ENCODE data around the gene C12orf57. TPM values are rescaled to one million over a fixed set of nuclear protein-coding genes. Genes with fewer than 3 reads are reported as not detected.

C12orf57 gene
- total and polyA plus RNA-seq, 2 experiments from 2014 or later, result 204 to 262 TPM

DNA sequence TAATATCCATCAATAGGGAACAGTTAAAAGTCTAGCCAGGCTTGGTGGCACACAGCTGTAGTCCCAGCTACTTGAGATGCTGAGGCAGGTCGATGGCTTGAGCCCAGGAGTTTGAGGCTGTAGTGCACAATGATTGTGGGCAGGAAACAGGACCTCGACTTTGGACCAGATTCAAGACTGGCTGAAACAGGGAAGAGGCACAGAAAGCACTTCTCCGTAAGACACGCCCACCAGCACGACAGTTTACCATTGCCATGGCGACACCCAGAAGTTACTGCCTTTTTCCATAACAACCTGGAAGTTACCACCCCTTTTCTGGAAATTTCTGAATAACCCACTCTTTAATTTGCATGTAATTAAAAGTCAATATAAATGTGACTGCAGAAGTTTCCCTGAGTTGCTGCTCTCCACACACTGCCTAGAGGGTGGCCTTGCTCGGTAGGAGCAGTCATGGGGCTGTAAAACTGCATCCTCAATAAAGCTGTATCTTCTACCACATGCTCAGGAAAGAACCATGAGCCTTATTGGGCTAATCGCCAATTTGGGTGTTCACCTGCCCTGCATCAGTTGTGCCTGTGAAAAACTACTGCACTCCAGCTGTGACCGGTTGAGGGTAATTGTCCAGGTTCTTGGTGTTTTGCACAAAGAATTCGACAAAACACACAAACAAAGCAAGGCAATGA is 43.8 kb upstream of the C12orf57 start:
- no peak overlapping the region for H3K4me2 ChIP-seq
- H3K27me3 Mint-ChIP-seq (ENCODE audit: insufficient read depth, low read depth, poor library complexity), result peaks cover 11% of the 10 kb centered on the region
- H3K4me3 Mint-ChIP-seq, result no peak overlapping the region
- no peak overlapping the region for H3K4me3 ChIP-seq
- no peaks in the 10 kb centered on the region for H3K9me2 ChIP-seq (ENCODE audit: insufficient read depth)
- H2AFZ ChIP-seq, result no peak overlapping the region
- peaks cover under 1% of the 10 kb centered on the region; the same call in 1 of the 2 replicates for H3F3A ChIP-seq (replicated peaks; ENCODE audit: low read depth)
- H3K36me3 ChIP-seq (ENCODE audit: insufficient read depth), result no peaks in the 10 kb centered on the region
- no peaks in the 10 kb centered on the region; the same call in 1 of the 3 replicates for H3K4me1 Mint-ChIP-seq
- no peaks in the 10 kb centered on the region for H3K27me3 ChIP-seq (ENCODE audit: insufficient read depth)
- no peak overlapping the region for H3K27ac ChIP-seq (ENCODE audit: low read depth)
- no peaks in the 10 kb centered on the region for H3K36me3 Mint-ChIP-seq (ENCODE audit: low read depth)
- peaks cover 11% of the 10 kb centered on the region for H3K4me1 ChIP-seq (ENCODE audit: insufficient read depth)
- TF ChIP-seq, protein P1, sequence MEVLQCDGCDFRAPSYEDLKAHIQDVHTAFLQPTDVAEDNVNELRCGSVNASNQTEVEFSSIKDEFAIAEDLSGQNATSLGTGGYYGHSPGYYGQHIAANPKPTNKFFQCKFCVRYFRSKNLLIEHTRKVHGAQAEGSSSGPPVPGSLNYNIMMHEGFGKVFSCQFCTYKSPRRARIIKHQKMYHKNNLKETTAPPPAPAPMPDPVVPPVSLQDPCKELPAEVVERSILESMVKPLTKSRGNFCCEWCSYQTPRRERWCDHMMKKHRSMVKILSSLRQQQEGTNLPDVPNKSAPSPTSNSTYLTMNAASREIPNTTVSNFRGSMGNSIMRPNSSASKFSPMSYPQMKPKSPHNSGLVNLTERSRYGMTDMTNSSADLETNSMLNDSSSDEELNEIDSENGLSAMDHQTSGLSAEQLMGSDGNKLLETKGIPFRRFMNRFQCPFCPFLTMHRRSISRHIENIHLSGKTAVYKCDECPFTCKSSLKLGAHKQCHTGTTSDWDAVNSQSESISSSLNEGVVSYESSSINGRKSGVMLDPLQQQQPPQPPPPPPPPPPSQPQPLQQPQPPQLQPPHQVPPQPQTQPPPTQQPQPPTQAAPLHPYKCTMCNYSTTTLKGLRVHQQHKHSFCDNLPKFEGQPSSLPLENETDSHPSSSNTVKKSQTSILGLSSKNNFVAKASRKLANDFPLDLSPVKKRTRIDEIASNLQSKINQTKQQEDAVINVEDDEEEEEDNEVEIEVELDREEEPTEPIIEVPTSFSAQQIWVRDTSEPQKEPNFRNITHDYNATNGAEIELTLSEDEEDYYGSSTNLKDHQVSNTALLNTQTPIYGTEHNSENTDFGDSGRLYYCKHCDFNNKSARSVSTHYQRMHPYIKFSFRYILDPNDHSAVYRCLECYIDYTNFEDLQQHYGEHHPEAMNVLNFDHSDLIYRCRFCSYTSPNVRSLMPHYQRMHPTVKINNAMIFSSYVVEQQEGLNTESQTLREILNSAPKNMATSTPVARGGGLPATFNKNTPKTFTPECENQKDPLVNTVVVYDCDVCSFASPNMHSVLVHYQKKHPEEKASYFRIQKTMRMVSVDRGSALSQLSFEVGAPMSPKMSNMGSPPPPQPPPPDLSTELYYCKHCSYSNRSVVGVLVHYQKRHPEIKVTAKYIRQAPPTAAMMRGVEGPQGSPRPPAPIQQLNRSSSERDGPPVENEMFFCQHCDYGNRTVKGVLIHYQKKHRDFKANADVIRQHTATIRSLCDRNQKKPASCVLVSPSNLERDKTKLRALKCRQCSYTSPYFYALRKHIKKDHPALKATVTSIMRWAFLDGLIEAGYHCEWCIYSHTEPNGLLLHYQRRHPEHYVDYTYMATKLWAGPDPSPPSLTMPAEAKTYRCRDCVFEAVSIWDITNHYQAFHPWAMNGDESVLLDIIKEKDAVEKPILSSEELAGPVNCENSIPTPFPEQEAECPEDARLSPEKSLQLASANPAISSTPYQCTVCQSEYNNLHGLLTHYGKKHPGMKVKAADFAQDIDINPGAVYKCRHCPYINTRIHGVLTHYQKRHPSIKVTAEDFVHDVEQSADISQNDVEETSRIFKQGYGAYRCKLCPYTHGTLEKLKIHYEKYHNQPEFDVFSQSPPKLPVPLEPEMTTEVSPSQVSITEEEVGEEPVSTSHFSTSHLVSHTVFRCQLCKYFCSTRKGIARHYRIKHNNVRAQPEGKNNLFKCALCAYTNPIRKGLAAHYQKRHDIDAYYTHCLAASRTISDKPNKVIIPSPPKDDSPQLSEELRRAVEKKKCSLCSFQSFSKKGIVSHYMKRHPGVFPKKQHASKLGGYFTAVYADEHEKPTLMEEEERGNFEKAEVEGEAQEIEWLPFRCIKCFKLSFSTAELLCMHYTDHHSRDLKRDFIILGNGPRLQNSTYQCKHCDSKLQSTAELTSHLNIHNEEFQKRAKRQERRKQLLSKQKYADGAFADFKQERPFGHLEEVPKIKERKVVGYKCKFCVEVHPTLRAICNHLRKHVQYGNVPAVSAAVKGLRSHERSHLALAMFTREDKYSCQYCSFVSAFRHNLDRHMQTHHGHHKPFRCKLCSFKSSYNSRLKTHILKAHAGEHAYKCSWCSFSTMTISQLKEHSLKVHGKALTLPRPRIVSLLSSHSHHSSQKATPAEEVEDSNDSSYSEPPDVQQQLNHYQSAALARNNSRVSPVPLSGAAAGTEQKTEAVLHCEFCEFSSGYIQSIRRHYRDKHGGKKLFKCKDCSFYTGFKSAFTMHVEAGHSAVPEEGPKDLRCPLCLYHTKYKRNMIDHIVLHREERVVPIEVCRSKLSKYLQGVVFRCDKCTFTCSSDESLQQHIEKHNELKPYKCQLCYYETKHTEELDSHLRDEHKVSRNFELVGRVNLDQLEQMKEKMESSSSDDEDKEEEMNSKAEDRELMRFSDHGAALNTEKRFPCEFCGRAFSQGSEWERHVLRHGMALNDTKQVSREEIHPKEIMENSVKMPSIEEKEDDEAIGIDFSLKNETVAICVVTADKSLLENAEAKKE (CRISPR knock-in tag; IDR thresholded peaks at IDR 0.05), result no peak
- TF ChIP-seq NANOG (IDR thresholded peaks at IDR 0.05; ENCODE audit: borderline replicate concordance) (no peak), STAT1 (IDR thresholded peaks at IDR 0.05; ENCODE audit: unreplicated experiment) (no peak), EZH2 (IDR thresholded peaks at IDR 0.05; ENCODE audit: low read depth, unreplicated experiment) (no peak), EZH2phosphoT487 (IDR thresholded peaks at IDR 0.05; ENCODE audit: unreplicated experiment) (no peak), ZNF331 (CRISPR knock-in tag; IDR thresholded peaks at IDR 0.05; ENCODE audit: low read depth) (no peak)
- TF ChIP-seq, protein P2, sequence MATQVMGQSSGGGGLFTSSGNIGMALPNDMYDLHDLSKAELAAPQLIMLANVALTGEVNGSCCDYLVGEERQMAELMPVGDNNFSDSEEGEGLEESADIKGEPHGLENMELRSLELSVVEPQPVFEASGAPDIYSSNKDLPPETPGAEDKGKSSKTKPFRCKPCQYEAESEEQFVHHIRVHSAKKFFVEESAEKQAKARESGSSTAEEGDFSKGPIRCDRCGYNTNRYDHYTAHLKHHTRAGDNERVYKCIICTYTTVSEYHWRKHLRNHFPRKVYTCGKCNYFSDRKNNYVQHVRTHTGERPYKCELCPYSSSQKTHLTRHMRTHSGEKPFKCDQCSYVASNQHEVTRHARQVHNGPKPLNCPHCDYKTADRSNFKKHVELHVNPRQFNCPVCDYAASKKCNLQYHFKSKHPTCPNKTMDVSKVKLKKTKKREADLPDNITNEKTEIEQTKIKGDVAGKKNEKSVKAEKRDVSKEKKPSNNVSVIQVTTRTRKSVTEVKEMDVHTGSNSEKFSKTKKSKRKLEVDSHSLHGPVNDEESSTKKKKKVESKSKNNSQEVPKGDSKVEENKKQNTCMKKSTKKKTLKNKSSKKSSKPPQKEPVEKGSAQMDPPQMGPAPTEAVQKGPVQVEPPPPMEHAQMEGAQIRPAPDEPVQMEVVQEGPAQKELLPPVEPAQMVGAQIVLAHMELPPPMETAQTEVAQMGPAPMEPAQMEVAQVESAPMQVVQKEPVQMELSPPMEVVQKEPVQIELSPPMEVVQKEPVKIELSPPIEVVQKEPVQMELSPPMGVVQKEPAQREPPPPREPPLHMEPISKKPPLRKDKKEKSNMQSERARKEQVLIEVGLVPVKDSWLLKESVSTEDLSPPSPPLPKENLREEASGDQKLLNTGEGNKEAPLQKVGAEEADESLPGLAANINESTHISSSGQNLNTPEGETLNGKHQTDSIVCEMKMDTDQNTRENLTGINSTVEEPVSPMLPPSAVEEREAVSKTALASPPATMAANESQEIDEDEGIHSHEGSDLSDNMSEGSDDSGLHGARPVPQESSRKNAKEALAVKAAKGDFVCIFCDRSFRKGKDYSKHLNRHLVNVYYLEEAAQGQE (IDR thresholded peaks at IDR 0.05; ENCODE audit: unreplicated experiment), result no peak
- H3K79me2 ChIP-seq (replicated peaks; ENCODE audit: insufficient read depth), result no peaks in the 10 kb centered on the region
- DNase-seq (ENCODE audit: low spot score) (peak; percentile 70), ATAC-seq (no peak)
- no peaks in the 10 kb centered on the region for H3K9me3 Mint-ChIP-seq
- H3K27ac Mint-ChIP-seq, result peak overlapping the region; percentile 81; the same call in 1 of the 2 replicates
- H4K20me1 ChIP-seq (replicated peaks; ENCODE audit: insufficient read depth), result no peaks in the 10 kb centered on the region
